ENCODE data around the gene USP22.
A peak's percentile ranks its signal among the peaks of the same experiment; 100 is the strongest.
"Not testable (repeated sequence)": the region's sequence is repeated elsewhere in the genome, so short reads cannot be mapped to it uniquely, and the experiment has no call there.

USP22 gene

DNA sequence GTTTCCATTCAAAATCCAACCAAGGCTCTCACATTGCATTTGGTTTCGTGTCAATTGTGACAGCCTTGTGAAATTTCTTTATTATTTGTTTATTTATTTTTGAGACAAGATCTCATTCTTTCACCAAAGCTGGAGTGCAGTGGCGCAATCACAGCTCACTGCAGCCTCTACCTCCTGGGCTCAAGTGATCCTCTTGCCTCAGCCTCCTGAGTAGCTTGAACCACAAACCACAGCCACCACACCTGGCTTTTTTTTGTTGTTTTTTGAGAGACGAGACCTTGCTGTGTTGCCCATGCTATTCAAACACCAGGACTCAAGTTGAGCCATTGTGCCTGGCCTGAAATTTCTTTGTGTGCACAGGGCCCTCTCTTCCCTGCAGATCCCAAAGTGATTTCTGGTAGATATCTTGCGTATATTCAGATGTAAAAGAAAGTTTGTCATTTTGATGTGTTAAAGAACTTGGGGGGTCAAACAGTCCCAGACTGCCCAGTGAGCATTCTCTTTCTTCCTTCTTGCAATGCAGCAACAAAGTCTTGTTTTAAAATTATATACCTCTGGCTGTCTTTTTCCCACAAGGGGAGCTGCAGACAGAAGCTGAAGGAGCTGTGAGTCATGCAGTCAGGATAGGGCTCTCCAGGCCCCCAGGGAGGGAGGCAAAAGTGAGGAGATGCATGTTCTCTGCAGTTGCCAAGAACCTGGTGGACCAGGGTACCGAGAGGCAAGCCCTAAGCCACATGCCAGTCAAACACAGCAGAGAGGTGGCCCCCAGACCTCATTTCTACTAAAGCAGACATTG lies 15.5 kb upstream of the USP22 start:
- no peaks in the 10 kb centered on the region for H3K36me3 ChIP-seq (replicated peaks; ENCODE audit: insufficient read depth, low read length)
- no peaks in the 10 kb centered on the region for H3K79me2 ChIP-seq (ENCODE audit: low read length)
- no peaks in the 10 kb centered on the region for H3K9me2 ChIP-seq (replicated peaks; ENCODE audit: insufficient read depth, low read length)
- no peak overlapping the region for H3K9ac ChIP-seq (ENCODE audit: low read length)
- H4K20me1 ChIP-seq (ENCODE audit: insufficient read depth, low read length): no peaks in the 10 kb centered on the region
- H3K4me3 ChIP-seq (ENCODE audit: low read length): no peak overlapping the region
- 0 out of 2 replicates have a peak, but pooled peaks cover 4% of the 10 kb centered on the region for H3K4me1 ChIP-seq (ENCODE audit: low read length)
- H3K4me2 ChIP-seq (ENCODE audit: low read depth, low read length): no peak overlapping the region
- no peaks in the 10 kb centered on the region for H3K27me3 ChIP-seq (replicated peaks; ENCODE audit: insufficient read depth, low read length)
- no peaks in the 10 kb centered on the region for H3F3A ChIP-seq (ENCODE audit: insufficient read depth, low read length)
- H3K27ac ChIP-seq (ENCODE audit: low read length): no peak overlapping the region
- no peak for TF ChIP-seq EZH2phosphoT487 (IDR thresholded peaks at IDR 0.05; ENCODE audit: low read length)
- no peak for TF ChIP-seq EZH2 (optimal IDR thresholded peaks at IDR 0.05; ENCODE audit: low read depth, low read length)
- TF ChIP-seq, protein P1, sequence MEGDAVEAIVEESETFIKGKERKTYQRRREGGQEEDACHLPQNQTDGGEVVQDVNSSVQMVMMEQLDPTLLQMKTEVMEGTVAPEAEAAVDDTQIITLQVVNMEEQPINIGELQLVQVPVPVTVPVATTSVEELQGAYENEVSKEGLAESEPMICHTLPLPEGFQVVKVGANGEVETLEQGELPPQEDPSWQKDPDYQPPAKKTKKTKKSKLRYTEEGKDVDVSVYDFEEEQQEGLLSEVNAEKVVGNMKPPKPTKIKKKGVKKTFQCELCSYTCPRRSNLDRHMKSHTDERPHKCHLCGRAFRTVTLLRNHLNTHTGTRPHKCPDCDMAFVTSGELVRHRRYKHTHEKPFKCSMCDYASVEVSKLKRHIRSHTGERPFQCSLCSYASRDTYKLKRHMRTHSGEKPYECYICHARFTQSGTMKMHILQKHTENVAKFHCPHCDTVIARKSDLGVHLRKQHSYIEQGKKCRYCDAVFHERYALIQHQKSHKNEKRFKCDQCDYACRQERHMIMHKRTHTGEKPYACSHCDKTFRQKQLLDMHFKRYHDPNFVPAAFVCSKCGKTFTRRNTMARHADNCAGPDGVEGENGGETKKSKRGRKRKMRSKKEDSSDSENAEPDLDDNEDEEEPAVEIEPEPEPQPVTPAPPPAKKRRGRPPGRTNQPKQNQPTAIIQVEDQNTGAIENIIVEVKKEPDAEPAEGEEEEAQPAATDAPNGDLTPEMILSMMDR (IDR thresholded peaks at IDR 0.05; ENCODE audit: low read length): no peak
- no peak overlapping the region for H2AFZ ChIP-seq (ENCODE audit: low read length)
- no peak for DNase-seq
- no peaks in the 10 kb centered on the region for H3K9me3 ChIP-seq (replicated peaks; ENCODE audit: insufficient read depth, low read length)

DNA sequence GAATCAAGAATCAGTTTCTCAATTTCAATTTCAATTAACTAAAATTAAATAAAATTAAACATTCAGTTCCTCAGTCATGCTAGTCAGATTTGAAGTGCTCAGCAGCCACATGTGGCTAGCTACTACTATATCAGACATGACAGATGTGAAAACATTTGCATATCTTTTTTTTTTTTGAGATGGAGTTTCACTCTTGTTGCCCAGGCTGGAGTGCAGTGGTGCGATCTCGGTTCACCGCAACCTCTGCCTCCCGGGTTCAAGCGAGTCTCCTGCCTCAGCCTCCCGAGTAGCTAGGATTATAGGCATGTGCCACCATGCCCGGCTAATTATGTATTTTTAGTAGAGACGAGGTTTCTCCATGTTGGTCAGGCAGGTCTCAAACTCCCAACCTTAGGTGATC lies 10.2 kb upstream of the USP22 start:
- not testable (repeated sequence) for H2AFZ ChIP-seq (ENCODE audit: low read length); H4K20me1 ChIP-seq (ENCODE audit: insufficient read depth, low read length); H3F3A ChIP-seq (ENCODE audit: insufficient read depth, low read length); H3K9ac ChIP-seq (ENCODE audit: low read length); H3K27me3 ChIP-seq (replicated peaks; ENCODE audit: insufficient read depth, low read length); H3K4me3 ChIP-seq (ENCODE audit: low read length); H3K36me3 ChIP-seq (replicated peaks; ENCODE audit: insufficient read depth, low read length); H3K27ac ChIP-seq (ENCODE audit: low read length); H3K4me2 ChIP-seq (ENCODE audit: low read depth, low read length); H3K79me2 ChIP-seq (ENCODE audit: low read length); H3K9me2 ChIP-seq (replicated peaks; ENCODE audit: insufficient read depth, low read length); H3K9me3 ChIP-seq (replicated peaks; ENCODE audit: insufficient read depth, low read length)
- peaks cover 16% of the 10 kb centered on the region for H3K4me1 ChIP-seq (ENCODE audit: low read length)
- DNase-seq: peak; percentile 33

DNA sequence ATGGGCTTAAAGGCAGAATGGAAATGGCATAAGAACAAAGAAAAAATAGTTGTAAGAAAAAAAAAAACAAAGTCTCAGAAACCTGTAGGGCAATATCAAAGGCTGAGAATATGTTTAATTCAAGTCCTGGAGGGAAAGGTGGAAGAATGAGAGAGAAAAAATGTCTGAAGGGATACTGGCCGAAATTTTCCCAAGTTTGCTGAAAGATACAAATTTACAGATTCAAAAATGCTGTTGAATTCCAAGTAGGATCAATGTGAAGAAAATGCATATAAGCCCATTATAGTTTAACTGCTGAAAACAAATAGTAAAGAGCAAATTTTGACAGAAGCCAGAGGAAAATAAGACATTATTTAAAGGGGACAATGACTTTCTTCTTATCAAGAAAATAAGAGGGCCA lies 6.6 kb upstream of the USP22 start:
- no peaks in the 10 kb centered on the region for H4K20me1 ChIP-seq (ENCODE audit: insufficient read depth, low read length)
- TF ChIP-seq EZH2phosphoT487 (IDR thresholded peaks at IDR 0.05; ENCODE audit: low read length) (no peak), EZH2 (optimal IDR thresholded peaks at IDR 0.05; ENCODE audit: low read depth, low read length) (no peak)
- TF ChIP-seq, protein P1 (IDR thresholded peaks at IDR 0.05; ENCODE audit: low read length): no peak
- H3K4me1 ChIP-seq (ENCODE audit: low read length): peaks cover 18% of the 10 kb centered on the region

DNA sequence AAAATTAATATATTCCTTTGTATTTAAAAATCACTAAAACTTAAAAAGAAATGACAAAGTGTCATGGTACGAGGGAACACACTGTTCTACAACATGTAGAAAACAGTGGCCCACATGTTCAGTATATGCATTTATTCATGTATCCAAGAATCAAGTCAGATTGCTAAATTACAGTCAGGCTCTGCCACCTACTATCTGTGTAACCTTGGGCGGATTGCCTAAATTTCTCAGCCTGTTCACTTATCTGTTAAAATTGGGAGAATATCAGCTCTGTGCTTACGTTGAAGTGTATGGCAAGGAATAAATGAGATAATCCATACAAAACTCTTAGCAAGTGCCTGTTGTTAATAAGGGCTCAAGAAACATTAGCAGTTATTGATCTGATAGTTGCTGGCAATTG lies 3.4 kb upstream of the USP22 start:
- Histone ChIP-seq H3K36me3 (replicated peaks; ENCODE audit: insufficient read depth, low read length) (no peaks in the 10 kb centered on the region), H3K4me1 (ENCODE audit: low read length) (peaks cover 8% of the 10 kb centered on the region), H3K4me3 (ENCODE audit: low read length) (no peak overlapping the region), H3K27me3 (replicated peaks; ENCODE audit: insufficient read depth, low read length) (no peaks in the 10 kb centered on the region), H2AFZ (ENCODE audit: low read length) (no peak overlapping the region), H3K9me3 (replicated peaks; ENCODE audit: insufficient read depth, low read length) (no peaks in the 10 kb centered on the region), H3K79me2 (ENCODE audit: low read length) (peaks cover 13% of the 10 kb centered on the region), H3K4me2 (ENCODE audit: low read depth, low read length) (no peak overlapping the region), H3F3A (ENCODE audit: insufficient read depth, low read length) (peaks cover 21% of the 10 kb centered on the region), H3K9me2 (replicated peaks; ENCODE audit: insufficient read depth, low read length) (no peaks in the 10 kb centered on the region), H3K9ac (ENCODE audit: low read length) (no peak overlapping the region), H3K27ac (ENCODE audit: low read length) (no peak overlapping the region), H4K20me1 (ENCODE audit: insufficient read depth, low read length) (no peaks in the 10 kb centered on the region)
- no peak for DNase-seq
- no peak for TF ChIP-seq EZH2 (optimal IDR thresholded peaks at IDR 0.05; ENCODE audit: low read depth, low read length)
- TF ChIP-seq, protein P1 (IDR thresholded peaks at IDR 0.05; ENCODE audit: low read length): no peak
- TF ChIP-seq EZH2phosphoT487 (IDR thresholded peaks at IDR 0.05; ENCODE audit: low read length): no peak

More for the DNA sequence above, 6.6 kb upstream of the USP22 start:
- Histone ChIP-seq H3K27me3 (replicated peaks; ENCODE audit: insufficient read depth, low read length) (no peaks in the 10 kb centered on the region; the same call in 1 of the 2 replicates), H3F3A (ENCODE audit: insufficient read depth, low read length) (peaks cover 7% of the 10 kb centered on the region; the same call in 1 of the 2 replicates), H3K36me3 (replicated peaks; ENCODE audit: insufficient read depth, low read length) (no peaks in the 10 kb centered on the region), H3K4me2 (ENCODE audit: low read depth, low read length) (no peak overlapping the region), H3K9me3 (replicated peaks; ENCODE audit: insufficient read depth, low read length) (no peaks in the 10 kb centered on the region), H3K4me3 (ENCODE audit: low read length) (no peak overlapping the region), H3K79me2 (ENCODE audit: low read length) (no peaks in the 10 kb centered on the region), H3K27ac (ENCODE audit: low read length) (no peak overlapping the region), H2AFZ (ENCODE audit: low read length) (no peak overlapping the region), H3K9ac (ENCODE audit: low read length) (no peak overlapping the region), H3K9me2 (replicated peaks; ENCODE audit: insufficient read depth, low read length) (no peaks in the 10 kb centered on the region)
- DNase-seq: no peak
